Smooth muscle cell (in vitro differentiated cells): Measurements from ENCODE around the gene CEP131. TPM values are rescaled to one million over a fixed set of nuclear protein-coding genes. Genes with fewer than 3 reads are reported as not detected.

ENCODE experiments used
- DNase-seq: peaks from one replicate; lab custom pipeline; 2025; ENCODE audit not compliant: unreplicated experiment; lab: John Stamatoyannopoulos, UW
- H2AFZ ChIP-seq: fragments of 200-600 bp; sonication (generic); 2 replicates; pipeline ENCODE4 v1.6.0; 2016; ENCODE audit warnings: antibody characterized with exemption, low read depth, mild to moderate bottlenecking
- H3F3A ChIP-seq: fragments of 200-600 bp; sonication (generic); 2 replicates; pipeline ENCODE4 v1.6.0; 2017; ENCODE audit warnings: antibody characterized with exemption, low read depth
- H3K27ac ChIP-seq: fragments of 200-600 bp; sonication (generic); 2 replicates; pipeline ENCODE4 v1.5.1; 2016; ENCODE audit warnings: low read depth, mild to moderate bottlenecking
- H3K27me3 ChIP-seq: fragments of 200-600 bp; sonication (generic); 2 replicates; pipeline ENCODE4 v1.6.1; 2016; ENCODE audit warnings: low read depth, mild to moderate bottlenecking
- H3K36me3 ChIP-seq: fragments of 200-600 bp; sonication (generic); 2 replicates; pipeline ENCODE4 v1.5.1; 2016; ENCODE audit warnings: low read depth
- H3K4me1 ChIP-seq: fragments of 200-600 bp; sonication (generic); 2 replicates; pipeline ENCODE4 v1.5.1; 2016; ENCODE audit warnings: low read depth
- H3K4me2 ChIP-seq: fragments of 200-600 bp; sonication (generic); 2 replicates; pipeline ENCODE4 v1.6.0; 2016; ENCODE audit warnings: mild to moderate bottlenecking
- H3K4me3 ChIP-seq: fragments of 200-600 bp; sonication (generic); 2 replicates; pipeline ENCODE4 v1.5.1; 2016; ENCODE audit warnings: mild to moderate bottlenecking
- H3K79me2 ChIP-seq: fragments of 200-600 bp; sonication (generic); 2 replicates; pipeline ENCODE4 v1.6.0; 2016; ENCODE audit warnings: low read depth, mild to moderate bottlenecking
- H3K9ac ChIP-seq: fragments of 200-600 bp; sonication (generic); 2 replicates; pipeline ENCODE4 v1.6.0; 2016; ENCODE audit warnings: low read depth
- H3K9me3 ChIP-seq: fragments of 200-600 bp; sonication (generic); replicated peaks from 2 replicates; pipeline ENCODE4 v1.5.1; 2016; ENCODE audit warnings: low read depth
- H4K20me1 ChIP-seq: fragments of 200-600 bp; sonication (generic); 2 replicates; pipeline ENCODE4 v1.6.0; 2016; ENCODE audit warnings: low read depth
- WGBS: methylation state at CpG from one replicate; pipeline ENCODE4 v1.1.7; 2016; ENCODE audit warnings: low lambda C conversion rate; 5-methylcytosine and 5-hydroxymethylcytosine counted together
- polyA plus RNA-seq: library from polyadenylated mRNA; unstranded; fragments of >200 nt; fragmentation: Nextera tagmentation; extraction: Ambion mirVana; gene quantifications from 2 replicates; pipeline ENCODE4 v1.2.1, GENCODE V29; 2016
- total RNA-seq: library from RNA; depleted of rRNA; stranded (reverse); fragments of >200 nt; gene quantifications from 2 replicates; pipeline ENCODE4 v1.2.3, GENCODE V29; 2014
- TF ChIP-seq, protein P1 (sequence below): fragments of 200-600 bp; sonication (generic); IDR thresholded peaks from 2 replicates; pipeline ENCODE4 v1.5.1; 2017; ENCODE audit warnings: borderline replicate concordance, mild to moderate bottlenecking, antibody characterized with exemption; ENCODE audit not compliant: insufficient read depth, poor library complexity, severe bottlenecking

Gene CEP131
- total and polyA plus RNA-seq, 2 experiments from 2014 or later: 3.0 to 13.4 TPM

DNA sequence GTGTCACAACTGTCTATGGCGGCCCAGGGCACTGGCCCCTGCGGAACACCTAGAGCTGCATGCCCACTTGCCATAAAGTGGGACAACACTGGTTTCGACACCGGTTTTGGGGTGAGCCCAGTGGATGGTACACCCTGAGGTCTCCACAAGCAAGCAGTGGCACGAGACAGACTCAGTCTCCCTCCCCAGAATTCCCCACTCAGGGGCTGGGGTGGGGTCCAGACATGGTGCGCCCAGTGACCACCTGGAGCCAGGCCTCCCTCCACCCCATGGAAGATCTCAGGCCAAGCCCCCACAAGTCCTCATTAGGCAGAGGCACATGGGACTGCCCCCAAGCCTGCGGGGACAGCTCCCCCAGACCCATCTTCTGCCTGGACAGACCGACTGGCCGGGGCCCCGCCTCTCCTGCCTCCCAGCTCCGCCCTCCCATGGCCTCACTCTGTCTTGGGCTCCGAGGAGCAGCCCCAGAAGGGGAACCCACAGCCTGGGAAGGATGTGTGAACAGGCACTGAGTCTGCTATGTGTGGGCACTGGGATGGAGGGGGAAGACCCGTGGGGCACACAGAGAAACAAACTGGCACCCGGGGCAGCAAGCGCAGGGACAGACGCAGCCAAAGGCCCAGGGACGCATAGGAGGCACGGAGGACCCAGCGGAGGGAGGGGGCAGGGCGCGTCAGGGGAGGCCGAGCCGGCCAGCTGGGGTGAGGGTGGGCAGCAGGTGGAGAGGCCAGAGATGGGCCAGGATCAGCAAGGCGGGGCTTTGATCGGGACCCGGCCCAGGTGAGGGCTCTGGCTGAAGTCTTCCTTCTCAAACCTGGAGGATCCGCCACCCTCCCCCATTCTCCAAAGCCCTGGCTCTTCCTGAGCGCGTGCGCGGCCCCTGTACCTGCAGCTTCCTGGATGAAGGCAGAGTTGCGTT lies 13.3 kb upstream of the CEP131 start:
- peaks cover 46% of the 10 kb centered on the region for H4K20me1 ChIP-seq
- TF ChIP-seq, protein P1, sequence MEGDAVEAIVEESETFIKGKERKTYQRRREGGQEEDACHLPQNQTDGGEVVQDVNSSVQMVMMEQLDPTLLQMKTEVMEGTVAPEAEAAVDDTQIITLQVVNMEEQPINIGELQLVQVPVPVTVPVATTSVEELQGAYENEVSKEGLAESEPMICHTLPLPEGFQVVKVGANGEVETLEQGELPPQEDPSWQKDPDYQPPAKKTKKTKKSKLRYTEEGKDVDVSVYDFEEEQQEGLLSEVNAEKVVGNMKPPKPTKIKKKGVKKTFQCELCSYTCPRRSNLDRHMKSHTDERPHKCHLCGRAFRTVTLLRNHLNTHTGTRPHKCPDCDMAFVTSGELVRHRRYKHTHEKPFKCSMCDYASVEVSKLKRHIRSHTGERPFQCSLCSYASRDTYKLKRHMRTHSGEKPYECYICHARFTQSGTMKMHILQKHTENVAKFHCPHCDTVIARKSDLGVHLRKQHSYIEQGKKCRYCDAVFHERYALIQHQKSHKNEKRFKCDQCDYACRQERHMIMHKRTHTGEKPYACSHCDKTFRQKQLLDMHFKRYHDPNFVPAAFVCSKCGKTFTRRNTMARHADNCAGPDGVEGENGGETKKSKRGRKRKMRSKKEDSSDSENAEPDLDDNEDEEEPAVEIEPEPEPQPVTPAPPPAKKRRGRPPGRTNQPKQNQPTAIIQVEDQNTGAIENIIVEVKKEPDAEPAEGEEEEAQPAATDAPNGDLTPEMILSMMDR: no peak
- no peak overlapping the region for H3K4me2 ChIP-seq
- H3K4me3 ChIP-seq: no peak overlapping the region
- no peaks in the 10 kb centered on the region for H3K9me3 ChIP-seq
- H3K27ac ChIP-seq: no peak overlapping the region
- no peak overlapping the region for H3K9ac ChIP-seq
- H3F3A ChIP-seq: no peaks in the 10 kb centered on the region
- 96% methylated on average over 26 of the region's 32 CpGs for WGBS
- H3K4me1 ChIP-seq: peaks cover 7% of the 10 kb centered on the region
- no peaks in the 10 kb centered on the region for H3K36me3 ChIP-seq
- H3K79me2 ChIP-seq: peaks cover 33% of the 10 kb centered on the region
- no peak for DNase-seq
- no peaks in the 10 kb centered on the region for H3K27me3 ChIP-seq
- no peak overlapping the region for H2AFZ ChIP-seq

DNA sequence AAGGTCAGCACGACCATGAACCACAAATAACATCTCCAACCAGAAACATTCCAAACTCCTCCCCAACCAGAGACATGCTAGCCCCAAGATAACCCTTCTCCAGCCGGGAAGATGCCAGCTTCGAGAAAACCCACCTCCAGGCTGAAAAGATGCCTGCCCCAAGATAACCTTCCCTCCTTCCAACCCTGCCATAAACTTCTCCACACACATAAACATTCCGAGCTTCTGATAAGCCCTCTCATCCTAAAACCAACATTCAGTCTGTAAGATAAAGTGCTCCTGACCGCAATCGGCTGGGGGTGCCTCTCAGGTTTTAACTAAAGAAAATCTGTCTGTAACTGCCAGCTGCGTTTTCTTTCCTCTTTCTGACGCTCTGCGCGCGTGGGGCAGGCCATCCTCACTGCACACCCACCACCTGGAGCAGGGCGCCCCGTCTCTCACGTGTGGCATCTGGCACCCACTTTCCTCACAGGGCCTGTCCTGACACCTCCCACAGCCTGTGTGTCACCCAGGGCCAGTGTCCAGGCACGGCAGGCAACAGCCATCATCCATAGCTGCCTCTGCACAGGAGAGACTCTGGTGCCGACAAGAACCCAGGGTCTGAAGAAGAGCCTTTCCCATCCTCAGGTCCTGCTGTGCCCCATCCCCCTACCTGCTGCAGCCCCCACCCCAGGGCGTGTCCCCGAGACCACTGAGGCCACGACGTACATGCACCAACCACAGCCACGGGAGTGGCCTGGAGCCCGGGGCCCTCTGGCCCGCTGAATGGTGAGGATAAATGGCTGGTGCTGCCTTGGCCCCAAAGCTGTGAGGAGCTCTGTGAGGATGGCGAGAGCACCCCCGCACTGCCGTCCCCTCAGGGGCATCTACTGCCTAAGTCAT lies 12.4 kb upstream of the CEP131 start:
- H4K20me1 ChIP-seq: peaks cover 46% of the 10 kb centered on the region
- no peak overlapping the region for H3K4me3 ChIP-seq
- 71% methylated on average over 25 of the region's 26 CpGs for WGBS
- peaks cover 5% of the 10 kb centered on the region for H3K4me1 ChIP-seq
- DNase-seq: no peak
- no peak overlapping the region for H3K9ac ChIP-seq
- TF ChIP-seq, protein P1: no peak
- no peaks in the 10 kb centered on the region for H3K36me3 ChIP-seq
- H3K27ac ChIP-seq: no peak overlapping the region
- H3K4me2 ChIP-seq: no peak overlapping the region
- H2AFZ ChIP-seq: no peak overlapping the region
- H3K27me3 ChIP-seq: no peaks in the 10 kb centered on the region
- no peaks in the 10 kb centered on the region for H3F3A ChIP-seq
- no peaks in the 10 kb centered on the region for H3K9me3 ChIP-seq
- peaks cover 24% of the 10 kb centered on the region for H3K79me2 ChIP-seq

DNA sequence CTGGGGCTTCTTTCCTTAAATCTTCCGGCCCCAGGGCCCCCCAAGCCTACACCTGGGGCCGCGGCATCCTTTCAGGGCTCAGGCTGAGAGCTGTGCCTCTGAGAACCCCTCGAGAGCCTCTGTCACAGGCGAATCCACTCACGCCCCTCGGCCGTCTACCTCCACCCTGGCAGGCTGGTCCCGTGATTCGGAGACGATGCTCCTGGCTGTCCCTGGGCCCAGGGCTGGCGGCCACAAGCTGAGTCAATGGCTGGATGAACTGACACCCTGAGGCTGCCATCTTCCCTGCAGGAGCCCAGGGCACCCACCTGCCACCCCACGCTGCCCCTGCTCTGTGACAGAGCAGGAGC lies 11.7 kb upstream of the CEP131 start:
- no peaks in the 10 kb centered on the region for H3K4me1 ChIP-seq
- no peak overlapping the region for H3K9ac ChIP-seq
- no peak overlapping the region for H3K27ac ChIP-seq
- no peak overlapping the region for H2AFZ ChIP-seq
- H3K36me3 ChIP-seq: no peaks in the 10 kb centered on the region
- H3K27me3 ChIP-seq: no peaks in the 10 kb centered on the region
- 93% methylated on average over 13 of the region's 13 CpGs for WGBS
- H3F3A ChIP-seq: no peaks in the 10 kb centered on the region
- H3K9me3 ChIP-seq: no peaks in the 10 kb centered on the region
- H4K20me1 ChIP-seq: peaks cover 46% of the 10 kb centered on the region
- TF ChIP-seq, protein P1: no peak
- H3K79me2 ChIP-seq: peaks cover 20% of the 10 kb centered on the region
- H3K4me2 ChIP-seq: no peak overlapping the region
- H3K4me3 ChIP-seq: no peak overlapping the region
- DNase-seq: no peak
